ENCODE results near the gene ZNF189. TPM values are rescaled to one million over a fixed set of nuclear protein-coding genes. Genes with fewer than 3 reads are reported as not detected.

ZNF189 gene
- total RNA-seq, 1 experiment from 2014 or later, result 28.0 TPM

DNA sequence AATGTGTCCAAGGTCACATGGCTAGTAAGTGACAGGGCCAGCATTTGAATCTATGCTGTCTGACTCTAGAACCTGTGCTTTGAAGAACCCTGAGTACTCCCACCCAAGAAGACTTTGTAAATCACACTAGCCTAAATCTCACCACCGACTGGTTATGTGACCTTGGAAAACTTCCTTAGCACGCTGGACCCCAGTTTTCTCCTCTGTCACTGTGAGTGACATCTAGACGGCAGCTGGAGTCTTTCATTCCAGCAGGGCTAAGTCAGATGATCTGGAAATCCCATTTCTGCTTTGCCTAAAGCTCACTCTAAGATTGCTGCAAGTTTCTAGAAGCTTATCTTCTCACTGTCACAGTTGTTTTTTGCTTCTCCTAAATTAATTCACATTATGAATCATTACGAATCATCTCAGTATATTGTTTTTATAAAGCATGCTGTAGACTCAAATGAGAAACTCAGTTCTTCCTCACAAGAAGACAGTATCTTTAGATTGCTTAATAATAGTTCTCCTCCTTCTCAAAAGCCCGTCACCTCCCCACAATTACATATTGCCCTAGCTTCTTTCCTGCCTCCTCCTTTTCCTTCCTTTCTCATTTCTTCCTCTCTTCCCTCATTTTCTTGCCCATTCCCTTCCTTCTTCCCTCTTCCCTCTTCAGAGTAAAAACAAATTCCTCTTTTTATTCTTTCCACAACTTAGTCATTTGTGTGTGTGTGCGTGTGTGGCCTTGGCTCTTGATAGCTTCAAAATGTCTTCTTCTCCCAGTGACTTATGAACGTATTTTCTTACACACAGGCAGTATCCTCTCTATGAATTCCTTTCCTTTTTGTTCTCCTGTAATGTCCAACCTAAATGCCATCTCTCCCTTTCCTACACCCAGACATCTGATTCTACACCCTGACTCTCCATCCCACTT, 20.1 kb downstream of the ZNF189 start:
- no peak for DNase-seq (ENCODE audit: low spot score)

DNA sequence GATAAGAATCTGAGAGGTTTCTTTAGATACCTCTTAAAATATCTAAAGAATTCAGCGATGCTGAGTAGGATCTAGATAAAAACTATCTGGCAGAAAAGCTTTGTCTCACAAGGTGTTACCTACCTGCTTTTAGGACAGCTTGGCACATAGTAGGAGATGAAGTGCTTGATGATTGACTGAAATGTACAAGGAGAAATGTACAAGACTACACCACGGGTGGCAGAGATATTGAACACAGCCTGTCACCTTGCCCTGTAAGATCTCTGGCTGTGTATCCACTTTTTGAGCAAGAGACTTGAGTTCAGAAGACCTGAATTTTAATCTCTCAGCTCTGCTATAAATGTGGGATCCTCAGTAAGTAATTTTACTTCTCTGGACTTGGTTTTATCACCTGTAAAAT, 21.2 kb downstream of the ZNF189 start:
- DNase-seq (ENCODE audit: low spot score), result no peak

DNA sequence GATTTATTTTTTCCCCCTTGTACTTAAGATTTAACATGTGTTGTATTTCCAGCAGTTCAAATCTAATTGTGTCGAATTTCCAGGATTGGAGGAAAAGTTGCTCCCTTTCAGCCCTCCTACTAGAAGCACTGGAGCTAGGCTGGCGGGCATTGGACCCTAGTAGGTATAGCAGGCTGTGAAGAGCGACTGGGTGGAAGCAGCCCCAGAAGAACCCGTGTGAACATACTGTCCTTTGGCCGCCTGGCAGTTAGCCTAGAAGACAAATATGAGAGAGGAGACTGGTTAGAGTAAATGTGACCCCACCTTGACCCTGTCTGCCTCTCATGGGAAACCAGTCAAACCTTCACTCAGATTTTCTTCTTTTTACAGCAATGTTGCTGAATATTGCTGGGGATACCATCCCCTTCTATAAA, 23.0 kb downstream of the ZNF189 start:
- DNase-seq (ENCODE audit: low spot score), result no peak

DNA sequence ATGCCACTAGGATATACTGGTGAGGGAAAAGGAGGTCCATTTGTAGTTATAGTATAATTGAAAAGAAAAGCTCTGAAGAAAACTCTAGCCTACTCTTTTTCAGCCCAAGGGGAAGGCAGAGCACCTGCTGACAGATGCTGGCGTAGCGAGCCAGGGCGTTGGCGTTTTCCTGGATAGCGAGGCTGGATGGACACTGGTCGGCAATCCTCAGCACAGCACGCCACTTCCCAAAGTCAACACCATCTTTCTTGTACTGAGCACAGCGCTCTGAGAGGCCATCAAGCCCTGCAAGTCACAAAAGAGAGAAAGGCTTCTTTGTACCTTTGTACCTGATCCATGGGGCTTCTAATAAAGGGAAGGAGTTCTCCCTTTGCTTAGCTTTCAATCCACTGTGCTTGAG, 28.7 kb downstream of the ZNF189 start:
- DNase-seq (ENCODE audit: low spot score), result no peak

DNA sequence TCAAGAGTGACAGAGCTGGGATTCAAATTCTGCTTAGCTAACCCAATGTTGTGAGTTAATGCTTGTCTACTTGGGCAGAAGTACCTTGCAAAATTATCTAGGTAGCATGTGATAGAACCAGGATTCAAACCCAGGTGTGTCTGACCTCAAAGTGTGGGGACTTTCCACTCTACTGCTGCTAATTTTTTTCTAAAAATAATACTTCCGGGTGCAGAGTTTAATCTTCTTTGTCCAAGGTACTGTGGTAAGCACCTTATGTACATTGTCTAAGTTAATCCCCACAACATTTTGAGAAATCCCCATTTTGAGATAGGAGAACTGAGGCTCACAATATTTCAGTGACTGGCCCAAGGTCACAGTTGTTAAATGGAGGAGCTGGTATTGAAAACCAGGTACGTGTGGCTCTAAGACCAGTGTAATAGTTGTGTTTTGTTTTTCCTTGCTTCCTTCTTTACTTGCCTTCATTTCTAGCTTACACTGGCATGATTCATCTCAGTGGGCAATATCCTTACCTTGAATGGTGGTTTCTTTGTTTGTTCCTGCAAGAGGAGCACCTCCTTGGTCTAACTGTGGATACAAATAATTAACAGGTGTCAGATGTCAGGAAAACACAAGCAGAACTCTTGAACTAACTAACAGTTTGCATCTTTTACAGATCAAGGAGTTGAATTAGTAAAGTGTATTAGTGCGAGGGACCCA, 29.5 kb downstream of the ZNF189 start:
- DNase-seq (ENCODE audit: low spot score), result no peak

DNA sequence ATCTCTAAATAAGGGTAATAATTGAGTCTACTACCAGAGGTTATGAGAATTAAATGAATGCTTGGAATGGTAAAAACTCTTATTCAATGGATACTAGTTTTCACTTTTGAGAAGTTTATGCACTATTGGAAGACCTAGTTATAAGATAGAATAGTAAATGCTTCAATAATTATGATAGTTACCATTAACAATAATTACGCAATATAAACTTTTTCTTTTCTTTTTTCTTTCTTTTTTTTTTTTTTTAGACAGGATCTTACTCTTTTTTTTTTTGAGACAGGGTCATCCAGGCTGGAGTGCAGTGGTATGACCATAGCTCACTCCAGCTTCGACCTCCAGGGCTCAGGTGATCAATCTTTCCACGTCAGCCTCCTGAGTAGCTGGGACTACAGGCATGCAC, 30.3 kb downstream of the ZNF189 start:
- no peak for DNase-seq (ENCODE audit: low spot score)

DNA sequence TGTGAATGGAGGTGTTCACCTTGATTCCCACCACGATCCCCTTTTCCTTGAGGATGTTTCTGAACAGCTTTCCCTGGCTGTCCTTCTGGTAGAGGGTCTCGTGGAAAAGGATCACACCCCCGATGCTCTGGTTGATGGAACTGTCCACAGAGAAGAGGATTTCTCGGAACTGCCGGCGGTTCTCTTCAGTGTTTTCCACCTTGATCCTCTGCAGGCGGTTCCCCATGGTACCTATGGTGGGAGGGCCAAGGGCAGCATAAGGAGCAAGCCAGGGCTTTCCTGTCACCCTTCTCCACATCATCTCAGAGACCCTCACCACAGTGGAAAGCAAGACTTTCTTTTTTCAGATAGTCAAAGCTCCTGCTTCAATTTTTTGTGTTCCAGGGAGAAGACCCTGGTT, 31.1 kb downstream of the ZNF189 start:
- DNase-seq (ENCODE audit: low spot score), result no peak

DNA sequence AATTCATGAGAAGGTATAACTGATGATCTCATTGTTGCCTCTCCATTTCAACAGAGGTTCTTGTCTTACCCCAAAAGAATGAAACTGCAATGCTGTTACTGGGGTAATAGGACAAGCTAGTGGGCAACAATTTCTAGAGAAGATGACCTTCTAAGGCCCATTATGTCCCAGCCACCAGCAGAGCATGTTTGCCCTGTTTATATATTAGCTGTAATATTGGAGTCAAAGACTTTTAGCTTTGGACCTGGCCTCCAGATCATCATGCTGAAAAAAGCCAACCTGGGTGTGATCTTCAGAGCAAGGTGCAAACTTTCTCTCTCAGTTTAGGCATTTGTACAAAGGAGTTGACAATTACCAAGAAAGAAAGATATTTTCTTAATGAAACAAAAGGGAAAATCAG, 33.5 kb downstream of the ZNF189 start:
- DNase-seq (ENCODE audit: low spot score), result no peak

DNA sequence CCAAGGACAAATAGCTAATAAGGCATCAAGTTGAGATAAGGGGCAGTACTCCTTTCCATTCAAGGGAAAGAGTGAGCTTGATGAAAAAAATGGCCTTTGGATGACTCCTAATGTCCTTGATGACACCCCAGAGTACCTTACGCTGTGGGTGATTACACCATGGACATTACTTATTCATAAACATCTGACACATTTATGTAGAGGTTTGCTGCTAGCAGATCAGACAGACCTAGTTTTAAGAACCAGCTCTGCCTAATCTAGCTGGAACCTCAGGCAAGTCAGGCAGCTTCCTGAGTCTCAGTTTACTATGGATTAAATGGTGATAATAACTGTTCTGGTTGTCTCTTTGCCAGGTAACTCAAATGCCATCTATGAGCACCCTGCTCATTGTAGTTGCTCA, 34.1 kb downstream of the ZNF189 start:
- DNase-seq (ENCODE audit: low spot score), result no peak

DNA sequence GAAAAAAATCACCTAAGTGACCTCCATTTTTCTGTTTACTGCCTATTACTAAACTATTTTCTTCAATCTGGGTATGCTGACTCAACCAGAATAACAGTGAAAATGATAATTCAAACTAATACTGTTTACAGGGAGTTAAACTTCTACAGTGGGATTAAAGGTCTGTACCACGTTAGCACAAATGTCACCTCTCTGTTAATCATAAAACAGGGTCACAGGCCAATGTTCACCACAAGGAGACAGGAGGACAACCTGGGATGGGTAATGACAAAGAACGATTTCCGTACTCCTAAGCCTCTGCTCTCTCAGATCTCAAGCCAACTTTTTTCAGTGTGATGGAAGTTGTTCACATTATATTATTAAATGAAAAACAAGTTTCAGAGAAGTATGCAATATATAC, 34.6 kb downstream of the ZNF189 start:
- no peak for DNase-seq (ENCODE audit: low spot score)

DNA sequence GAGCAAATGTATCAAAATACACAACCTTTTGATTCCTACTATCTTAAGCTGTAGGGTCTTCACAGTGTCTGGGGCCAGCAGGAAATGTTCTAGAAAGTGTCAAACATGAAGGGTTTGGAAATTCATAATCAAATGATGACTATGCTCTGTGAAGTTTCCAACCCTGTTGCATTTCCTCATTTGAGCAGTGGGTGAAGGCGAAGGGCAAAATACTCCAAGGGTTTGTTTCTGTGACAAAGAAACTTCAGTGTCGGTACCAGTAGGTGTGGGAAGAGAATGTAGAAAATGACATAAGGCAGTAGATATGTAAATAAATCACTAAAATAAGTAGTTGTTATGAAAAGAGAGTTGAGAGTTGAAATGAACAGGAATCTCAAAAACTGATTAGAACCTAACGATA, 36.3 kb downstream of the ZNF189 start:
- DNase-seq (ENCODE audit: low spot score), result no peak

DNA sequence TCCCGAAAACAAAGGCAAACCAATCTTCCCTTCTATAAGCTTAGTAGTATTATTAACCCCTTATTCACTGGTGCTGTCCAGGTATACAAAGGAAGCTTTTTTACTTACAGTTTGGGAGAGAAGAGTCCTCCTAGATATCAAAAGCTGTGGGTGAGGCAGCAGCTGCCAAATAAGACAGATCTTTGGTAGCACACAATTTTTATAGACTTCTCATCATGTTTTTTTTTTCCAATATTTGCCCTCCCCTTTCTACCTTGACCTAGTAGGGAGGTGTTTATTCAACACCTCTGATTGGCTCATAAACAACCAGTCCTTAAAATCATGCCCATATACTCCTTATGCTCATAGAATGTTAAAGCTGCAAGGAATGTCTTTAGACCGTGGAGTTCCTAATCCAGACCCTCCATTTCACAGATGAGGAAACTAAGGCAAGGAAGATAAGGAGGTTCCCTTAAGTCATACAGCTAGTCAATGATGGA, 37.0 kb downstream of the ZNF189 start, which contains the start of gene ALDOB:
TSS of gene ALDOB (minus strand) at position 174 of the 479 bp plus-strand sequence. CDS start 4,887 bp downstream, outside the sequence.
- DNase-seq (ENCODE audit: low spot score), result no peak

DNA sequence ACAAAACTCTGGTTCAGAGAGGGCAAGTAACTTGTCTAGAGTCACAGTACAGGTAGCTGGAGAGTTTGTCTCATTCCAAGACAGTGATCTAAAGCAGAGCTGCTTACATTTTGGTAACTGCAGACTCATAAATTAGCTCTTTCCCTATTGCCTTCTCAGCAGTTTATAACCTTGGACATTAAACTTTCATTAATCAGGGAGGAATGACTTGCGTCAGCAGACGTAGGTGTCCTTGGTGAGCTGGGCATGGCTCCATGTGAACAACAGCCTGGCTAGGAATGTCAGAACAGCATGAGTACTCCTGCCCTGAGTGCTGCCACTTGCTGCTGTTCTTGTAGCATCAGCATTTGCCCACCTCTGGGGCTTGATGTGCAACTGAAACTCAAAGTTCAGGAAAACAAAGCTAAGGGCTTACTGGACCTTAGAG, 39.2 kb downstream of the ZNF189 start:
- no peak for DNase-seq (ENCODE audit: low spot score)

DNA sequence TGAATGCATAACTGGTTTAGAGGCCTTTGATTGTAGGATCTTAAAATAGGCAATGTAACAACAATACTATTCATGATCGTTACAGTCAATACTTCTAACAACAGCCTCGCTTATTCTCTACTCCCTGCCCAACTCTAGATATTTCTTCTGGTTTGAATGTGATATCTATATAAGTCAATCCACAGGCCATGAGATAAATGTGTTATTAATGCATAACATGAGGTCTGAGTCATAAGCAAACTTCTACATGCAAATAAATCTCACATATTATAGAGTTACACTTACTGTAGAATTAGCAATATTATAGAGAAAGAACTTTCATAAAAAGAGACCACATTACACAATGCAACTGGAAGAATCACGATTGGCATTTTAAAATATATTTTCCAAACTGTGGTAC, 39.9 kb downstream of the ZNF189 start:
- DNase-seq (ENCODE audit: low spot score), result no peak

DNA sequence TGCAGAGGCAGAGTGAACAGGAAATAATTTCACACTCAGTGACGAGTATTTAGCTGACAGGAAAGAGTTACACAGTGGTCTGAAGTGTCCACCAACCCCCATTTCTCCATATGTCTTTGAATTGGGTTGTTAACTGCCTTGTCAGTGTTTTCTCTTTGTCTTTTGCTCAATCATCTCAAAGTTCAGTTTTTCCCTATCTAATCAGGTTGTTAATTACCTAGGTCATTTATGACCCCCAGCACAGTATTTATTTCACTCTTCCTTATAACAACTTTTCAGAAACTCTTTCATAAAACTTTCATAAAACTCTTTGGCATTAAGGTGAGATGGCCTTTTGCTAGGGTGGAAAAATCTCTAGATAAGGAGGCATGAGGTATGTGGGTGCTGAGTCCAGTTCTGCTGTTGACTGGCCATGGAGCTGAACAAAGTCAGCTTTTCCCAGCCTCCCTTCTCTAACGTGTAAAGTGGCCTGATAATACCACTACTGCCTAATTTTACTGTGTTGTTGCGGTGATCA, 42.1 kb downstream of the ZNF189 start:
- no peak for DNase-seq (ENCODE audit: low spot score)

DNA sequence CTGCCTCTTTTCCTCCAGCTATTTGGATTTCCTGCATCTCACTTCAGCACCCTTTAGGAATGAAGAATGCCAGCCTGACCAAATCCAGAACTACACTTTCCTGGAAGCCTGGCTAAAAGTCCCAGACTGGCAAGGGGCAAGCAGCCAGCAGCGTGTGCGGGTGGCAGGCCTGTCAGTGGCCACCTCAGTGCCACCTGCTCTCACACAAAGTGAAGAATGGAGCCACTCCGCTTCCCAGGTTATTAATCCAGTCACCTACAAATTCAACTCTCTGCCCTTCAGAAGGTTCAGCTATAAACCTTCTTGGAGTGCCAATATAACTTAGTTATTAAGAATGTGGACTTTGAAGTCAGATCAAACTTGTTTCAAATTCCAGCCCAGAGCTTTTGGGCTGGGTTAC, 43.7 kb downstream of the ZNF189 start:
- no peak for DNase-seq (ENCODE audit: low spot score)

DNA sequence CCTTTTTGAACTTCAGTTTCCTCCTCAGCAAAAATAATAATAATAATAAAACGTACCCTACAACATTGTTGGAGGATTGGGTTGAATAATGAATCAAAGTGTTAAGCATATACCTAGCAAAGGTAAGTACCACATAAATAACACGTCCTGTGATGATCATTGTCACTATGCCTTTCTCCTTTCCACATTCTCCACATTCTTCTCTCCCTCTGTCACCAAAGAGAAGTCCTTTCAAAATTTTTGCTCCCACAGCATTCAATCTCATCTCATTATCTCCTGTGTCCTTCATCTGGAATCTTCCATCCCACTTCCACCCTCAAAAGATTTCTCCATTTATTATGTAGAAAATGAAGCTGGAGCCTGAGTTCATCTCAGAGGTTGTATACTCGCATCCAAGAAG, 44.1 kb downstream of the ZNF189 start:
- no peak for DNase-seq (ENCODE audit: low spot score)

DNA sequence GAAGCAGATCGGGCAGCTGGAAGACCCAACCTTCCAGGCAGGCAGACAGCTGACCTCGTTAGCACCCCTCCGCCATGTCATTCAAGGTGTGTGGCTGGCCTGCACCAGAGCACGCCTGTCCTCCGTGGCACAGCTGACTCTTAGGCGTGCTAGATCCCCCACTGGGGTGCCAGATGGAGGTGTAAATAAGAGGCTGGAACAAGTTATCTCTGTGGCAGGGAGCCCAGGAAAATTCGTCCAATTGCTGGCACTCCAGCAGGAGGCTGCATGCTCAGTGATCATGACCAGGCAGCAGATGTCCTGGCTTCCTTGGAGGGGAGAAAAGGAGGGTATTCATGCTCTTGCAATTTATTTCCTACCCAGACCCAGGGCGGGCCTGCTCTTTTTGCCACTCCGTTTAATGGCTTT, 44.7 kb downstream of the ZNF189 start:
- DNase-seq (ENCODE audit: low spot score), result no peak

DNA sequence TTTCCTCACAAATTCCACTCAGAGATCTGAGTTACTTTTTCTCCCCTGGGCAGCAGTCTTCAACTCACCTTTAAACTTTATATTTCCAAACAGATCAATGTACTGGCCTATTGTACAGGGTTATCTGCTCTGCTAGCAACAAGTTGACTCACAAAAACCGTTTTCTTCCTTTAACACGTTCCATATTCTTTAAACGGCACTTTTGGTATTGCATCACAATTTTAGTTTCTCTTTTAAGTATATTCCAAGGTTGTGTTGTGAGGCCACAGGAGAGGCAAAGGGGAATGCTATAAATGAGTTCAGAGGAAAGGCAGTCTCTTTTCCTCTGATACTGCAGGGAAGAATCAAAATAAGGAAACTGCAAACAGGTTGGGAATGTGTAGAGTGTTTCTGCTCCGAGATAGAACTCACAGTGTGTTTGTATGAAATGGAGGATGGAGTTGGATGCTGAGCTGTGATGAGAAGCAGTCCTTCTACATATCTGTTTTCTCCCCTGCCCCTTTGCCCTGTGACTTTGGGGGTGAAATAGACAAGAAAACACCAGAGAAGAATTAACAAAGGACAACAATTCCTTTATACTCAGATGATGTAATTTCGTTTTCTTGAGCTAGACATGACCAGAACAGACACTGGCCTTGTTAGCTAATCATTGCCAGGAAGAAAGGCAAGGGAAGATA, 46.8 kb downstream of the ZNF189 start:
- no peak for DNase-seq (ENCODE audit: low spot score)

DNA sequence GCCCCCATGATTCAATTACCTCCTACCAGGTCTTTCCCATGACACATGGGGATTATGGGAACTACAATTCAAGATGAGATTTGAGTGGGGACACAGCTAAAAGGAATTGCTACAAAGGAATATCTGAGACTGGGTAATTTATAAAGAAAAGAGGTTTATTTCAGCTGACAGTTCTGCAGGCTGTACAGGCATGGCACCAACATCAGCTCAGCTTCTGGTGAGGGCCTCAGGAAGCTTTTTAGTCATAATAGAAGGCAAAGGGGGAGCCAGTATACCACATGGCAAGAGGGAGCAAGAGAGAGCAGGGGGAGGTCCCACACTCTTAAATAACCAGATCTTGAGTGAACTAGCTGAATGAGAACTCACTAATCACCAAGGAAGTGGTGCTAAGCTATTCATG, 48.1 kb downstream of the ZNF189 start:
- no peak for DNase-seq (ENCODE audit: low spot score)

DNA sequence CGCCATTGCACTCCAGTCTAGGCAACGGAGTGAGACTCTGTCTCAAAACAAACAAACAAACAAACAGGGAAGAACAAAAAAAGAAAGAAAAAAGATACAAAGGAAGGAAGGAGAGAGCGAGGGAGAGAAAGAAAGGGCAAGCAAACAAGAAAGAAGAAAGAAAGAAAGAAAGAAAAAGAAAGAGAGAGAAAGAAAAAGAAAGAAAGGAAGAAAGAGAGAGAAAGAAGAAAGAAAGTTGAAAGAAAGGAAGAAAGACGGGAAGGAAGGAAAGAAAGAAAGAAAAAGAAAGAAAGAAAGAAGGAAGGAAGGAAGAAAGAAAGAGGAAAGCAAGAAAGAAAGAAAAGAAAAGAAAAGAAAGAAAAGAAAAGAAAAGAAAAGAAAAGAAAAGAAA, 50.0 kb downstream of the ZNF189 start:
- no peak for DNase-seq (ENCODE audit: low spot score)

DNA sequence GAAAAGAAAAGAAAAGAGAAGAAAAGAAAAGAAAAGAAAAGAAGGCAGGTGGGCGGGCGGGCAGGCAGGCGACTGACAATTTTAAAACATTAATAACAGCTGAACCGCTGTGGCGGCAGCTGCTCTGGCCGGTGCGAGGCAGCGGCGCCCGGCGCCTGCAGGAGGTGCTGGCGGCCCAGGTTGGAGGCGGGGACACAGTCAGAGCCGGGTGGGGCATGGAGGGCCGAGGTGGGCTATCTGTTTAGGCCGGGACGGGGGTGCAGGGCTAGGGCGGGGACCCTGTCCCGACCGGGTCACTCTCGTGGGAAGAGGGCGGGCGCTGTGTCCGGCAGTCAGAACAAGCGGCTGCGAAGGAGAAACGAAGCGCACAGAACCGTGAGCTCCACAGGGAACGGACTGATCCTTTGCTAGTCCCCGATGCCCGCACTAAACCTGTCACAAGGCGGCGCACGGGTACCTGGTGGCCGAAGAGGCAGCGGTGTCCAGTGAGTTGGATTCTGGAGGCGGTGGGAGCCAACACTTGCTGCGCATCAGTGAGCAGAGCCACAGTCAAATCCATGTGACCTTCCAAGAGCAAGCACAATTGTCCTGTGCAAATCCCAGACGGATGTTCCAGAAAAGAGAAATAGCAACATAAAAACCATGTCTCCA, 50.5 kb downstream of the ZNF189 start:
- DNase-seq (ENCODE audit: low spot score), result peak; percentile 84
